GM18498 (cell line): Measurements from ENCODE around the gene NRG2.

ENCODE experiments used
- ATAC-seq: cut with Tn5 transposase; IDR thresholded peaks from one replicate; pipeline ENCODE4 v1.9.1; 2021; ENCODE audit warnings: mild to moderate bottlenecking, moderate library complexity; ENCODE audit not compliant: unreplicated experiment

The NRG2 gene

GRCh38 chr5:139975306-139975705 is 67.8 kb downstream of the NRG2 start:
- ATAC-seq: no peak

GRCh38 chr5:139974661-139975060 is 68.4 kb downstream of the NRG2 start:
- ATAC-seq: no peak

GRCh38 chr5:139971202-139971725 is 71.8 kb downstream of the NRG2 start:
- no peak for ATAC-seq

DNA sequence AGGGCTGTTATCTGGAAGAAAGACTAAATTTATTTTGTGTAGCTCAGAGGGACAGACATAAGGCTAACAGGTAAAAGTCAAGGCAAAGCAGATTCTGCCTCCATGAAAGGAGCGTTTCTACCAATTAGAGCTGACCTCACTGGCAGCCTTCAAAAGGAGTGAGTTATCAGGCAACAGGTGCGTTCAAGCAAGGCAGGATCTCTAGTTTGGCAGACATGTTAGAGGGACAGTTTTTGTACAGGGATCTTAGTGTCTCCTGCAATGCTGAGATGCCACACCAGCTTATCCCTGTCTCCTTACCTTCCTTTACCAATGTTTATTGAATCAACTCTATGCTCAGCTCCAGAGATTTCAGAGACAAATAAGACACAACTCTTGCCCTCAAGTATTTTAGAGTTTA is 73.8 kb downstream of the NRG2 start:
- ATAC-seq: no peak

DNA sequence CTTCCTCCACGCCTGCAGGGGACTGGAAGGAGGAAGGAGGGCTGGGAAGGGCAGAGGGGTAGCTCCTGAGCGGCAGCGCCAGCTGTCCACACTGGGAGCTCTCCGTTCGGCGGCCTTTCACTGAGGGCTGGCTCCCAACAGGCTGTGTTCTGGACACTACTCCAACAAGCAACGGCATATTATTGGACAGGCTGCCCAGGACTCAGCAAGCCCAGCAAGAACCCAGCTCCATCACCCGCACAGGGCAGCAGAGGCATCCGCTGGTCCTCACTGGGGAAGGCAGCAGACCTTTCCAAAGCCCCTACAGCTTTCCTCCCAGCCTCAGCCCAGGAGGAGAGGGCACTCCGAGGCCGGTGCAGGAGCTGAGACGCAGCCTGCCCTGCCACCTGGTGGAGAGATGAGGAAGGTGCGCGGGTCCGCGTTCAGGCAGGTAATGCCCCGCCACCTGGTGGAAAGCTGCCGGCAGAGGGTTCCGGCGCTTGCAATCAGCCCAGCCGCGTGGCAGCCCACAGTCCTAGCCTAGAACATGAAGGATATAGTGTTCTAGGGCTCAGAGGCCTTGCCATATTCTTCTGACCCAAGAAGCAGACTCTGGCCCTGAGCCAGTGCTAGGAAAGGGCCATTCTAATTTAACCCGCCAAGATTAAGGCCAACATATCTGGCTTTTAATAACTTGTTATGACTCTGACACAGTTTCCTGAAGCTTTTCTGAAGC is 74.4 kb downstream of the NRG2 start:
- peak; percentile 96 for ATAC-seq

DNA sequence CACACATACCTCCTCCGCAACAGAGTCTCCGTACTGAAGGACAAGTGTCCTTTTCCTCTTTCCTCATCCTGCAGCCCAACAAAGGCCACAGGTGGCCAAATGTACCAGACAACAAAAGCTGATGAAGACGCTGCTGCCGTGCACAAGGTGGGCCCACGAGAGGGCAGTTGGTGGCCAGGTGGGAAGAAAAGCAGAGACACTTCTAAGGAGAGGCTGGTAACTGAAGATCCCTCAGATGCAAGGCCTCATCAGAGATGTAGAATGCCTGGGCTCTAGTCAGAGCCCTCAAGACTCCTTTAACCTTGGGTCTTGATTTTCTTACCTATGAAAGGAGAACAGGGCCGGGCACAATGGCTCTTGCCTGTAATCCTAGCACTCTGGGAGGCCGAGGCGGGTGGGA is 75.7 kb downstream of the NRG2 start:
- ATAC-seq: no peak

DNA sequence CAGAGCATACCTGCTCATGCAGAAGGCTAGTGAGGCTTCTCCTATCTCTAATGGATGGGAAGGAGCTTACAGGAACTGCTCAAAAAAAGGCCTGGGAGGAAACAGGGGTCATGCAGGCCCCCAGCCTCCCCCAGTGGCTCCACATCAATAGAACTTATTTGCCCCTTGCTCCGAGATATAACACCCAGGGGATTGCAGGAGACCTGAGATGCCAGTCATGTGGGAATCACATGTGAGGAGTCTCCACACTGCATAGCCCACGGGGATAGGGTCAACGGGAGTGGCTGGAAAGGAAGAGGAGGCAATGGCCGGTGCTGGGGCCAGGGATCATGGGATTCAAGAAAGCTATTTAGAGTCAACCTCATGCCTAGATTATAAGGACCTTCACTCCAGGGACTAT is 76.2 kb downstream of the NRG2 start:
- ATAC-seq: no peak

DNA sequence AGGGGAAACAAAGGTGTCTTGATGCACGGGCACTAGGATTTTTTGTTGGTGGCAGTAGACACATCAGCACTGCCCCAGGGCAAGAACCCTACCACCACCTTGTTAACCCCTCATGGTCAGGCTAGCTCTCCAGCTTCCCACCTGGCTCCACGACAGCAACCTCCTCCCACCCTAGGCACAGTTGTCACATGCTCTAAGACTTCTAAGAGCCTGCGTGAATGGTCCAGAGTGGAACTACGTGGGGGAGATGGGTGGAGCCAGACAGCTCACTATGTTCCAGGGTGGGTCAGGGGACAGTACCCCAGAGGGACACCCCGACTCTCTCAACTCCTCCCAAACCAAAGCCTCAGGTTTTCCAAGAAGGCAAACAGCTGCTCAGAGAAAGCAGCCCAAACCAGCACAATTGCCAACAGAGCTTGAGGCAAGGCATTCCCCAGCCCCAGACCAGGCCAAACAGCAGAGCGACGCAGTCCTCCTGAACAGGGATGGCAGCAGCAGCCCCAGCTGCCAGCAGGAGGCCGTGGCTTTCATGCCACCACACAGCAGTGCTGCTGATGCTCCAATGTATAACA is 78.0 kb downstream of the NRG2 start:
- no peak for ATAC-seq

DNA sequence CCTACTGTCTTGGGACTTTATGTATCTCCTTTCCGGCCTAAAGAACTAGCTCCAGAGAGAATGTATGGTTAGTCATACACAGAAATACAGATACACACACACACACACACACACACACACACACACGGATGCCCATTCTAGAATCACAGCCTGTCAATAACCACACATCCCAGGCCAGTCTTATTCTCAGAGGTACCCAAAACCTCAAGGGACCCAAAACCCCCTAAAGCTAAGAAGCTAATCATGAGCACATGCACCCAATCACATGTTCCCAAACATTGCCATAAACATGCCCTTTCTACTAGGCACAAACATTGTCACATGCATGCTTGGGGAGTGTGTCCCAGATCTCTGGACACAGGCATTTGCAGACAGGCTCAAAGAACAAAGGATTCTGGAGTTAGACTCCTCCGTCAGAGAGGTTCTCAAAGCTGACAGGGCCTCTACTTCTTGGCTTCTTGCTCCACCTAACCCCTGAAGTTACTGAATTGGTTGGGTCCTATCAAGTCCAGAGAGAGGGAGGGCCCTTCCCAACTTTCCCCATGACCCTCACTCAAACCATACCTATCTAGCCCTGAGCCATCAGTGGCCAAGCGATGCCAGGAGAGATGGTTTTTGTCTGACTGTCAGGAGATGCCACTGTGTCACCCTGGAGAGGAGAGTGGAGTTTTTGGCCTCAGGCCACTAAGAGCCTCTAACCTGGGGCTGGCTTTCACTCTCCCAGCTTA is 78.7 kb downstream of the NRG2 start:
- ATAC-seq: no peak

- ATAC-seq: no peak
Observed at GRCh38 chr5:139962445-139962844, 80.7 kb downstream of the NRG2 start.

- peak; percentile 35 for ATAC-seq
Observed at GRCh38 chr5:139961435-139962157, 81.5 kb downstream of the NRG2 start.

DNA sequence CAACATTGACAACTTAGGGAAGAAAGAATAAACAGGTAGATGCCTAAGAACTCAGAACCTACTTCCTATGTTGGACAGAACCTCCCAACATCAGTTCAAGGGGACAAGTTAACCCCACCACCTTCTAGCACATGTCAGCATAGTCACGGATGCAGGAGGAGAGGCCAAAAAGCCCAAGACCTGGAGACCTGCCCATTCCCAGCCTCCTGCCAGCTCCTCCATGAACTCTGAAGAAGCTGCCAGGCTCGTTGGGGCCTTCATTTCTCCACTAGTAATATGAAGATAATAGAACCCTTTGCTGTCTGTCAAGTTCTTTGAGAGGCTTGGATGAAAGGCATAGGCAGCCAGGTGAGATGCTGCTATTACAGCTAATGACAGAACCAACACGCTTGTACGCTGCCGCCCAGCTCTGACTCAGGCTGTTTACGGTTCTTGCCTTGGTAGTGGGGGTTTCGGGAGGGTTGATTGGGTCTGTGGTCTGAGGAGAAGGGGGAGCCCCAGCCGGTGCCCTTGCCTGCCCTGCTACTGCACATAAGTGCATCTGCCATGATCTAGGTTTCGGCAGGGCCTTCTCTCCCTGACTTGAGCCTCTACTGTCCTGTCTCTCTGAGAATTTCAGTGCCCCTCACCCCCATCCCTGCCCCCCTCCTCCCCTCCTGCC is 82.2 kb downstream of the NRG2 start:
- ATAC-seq: peak; percentile 78

GRCh38 chr5:139958432-139959148 is 84.5 kb downstream of the NRG2 start:
- ATAC-seq: no peak

- no peak for ATAC-seq
Observed at GRCh38 chr5:139956342-139956741, 86.8 kb downstream of the NRG2 start.

DNA sequence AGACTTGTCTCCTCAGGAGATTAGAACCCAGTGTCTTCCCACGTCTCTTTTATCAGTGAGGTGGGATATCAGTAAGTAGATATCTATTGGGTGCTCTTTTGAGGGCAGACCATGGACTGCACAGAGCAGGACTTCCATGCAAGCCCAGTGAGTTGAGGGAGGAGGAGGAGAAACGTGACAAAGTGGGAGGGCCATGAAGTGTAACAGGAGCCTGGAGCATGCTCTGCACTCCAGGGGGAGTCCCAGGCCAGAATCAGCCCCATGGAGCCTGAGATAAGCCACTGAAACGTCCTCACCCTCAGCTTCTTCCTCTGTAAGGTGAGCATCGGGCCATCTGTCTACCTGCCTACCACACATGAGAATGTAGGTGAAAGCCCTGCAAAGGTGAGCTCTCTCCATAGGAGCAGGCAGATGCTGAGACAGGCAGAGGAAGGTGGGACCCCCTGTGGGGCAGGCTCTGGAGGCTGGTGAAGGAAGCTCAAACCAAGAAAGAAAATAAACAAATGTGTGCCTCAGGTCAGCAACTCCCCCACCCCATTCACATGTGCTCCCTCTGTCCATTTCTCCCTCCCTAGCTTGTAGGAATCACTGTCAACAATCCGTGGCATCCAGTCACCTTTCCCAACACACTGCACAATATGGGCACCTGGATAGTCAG is 87.4 kb downstream of the NRG2 start:
- ATAC-seq: peak; percentile 24

DNA sequence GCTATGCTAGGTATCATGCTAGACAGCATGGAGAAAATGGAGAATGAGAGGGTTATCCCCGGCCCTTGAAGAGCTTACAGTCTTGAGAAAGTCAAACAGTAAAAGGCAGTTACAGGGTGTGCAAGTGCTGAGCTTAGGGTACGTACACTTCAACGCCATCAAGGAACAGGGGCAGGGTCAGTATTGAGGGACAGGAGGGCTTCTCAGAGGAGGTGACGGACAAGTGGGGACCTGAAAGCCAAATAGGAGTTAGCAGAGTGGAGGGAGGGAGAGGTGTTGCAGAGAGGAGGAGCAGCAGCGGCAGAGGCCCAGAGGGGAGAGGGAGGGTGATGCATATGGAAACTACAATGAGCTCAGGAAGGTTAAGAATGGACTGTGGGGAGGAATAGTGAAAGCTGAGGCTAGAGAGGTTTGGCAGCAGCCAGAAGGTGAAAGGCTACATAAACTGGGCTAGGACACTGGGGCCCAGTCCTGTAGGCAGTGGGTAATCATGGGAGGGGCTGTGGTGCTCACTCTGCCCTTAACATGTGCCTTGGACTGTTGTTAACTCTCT is 88.0 kb downstream of the NRG2 start:
- ATAC-seq: peak; percentile 67

- no peak for ATAC-seq
Observed at GRCh38 chr5:139954462-139954861, 88.6 kb downstream of the NRG2 start.

DNA sequence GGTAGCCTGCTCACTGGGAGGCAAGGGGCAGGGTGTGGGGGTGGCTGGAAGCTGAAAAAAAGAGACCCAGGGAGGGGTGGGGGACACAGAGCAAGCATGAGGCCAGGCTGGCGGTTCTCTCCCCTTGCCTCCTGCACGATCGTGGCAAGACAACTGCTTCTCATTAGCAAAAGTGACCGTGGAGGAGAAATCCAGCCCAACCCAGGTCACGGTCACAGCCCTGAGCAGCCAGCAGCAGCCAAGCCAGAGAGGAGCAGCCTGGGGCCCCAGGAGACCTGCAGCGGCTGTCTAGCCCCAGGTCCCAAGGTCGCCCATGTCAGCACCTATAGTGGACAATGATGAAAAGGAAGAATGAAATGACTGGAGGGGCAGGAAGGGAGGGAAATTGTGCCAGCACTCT is 89.1 kb downstream of the NRG2 start:
- no peak for ATAC-seq

- ATAC-seq: no peak
Observed at GRCh38 chr5:139952574-139952973, 90.5 kb downstream of the NRG2 start.
